BLaER1 treated with 17β-estradiol and CSF1 and Interleukin-3, amounts not matched to agents 10 nM and 100 nM (cell line): ENCODE measurements around the gene LINC01488.

Experiments used
- H3K27ac ChIP-seq, 11 experiments: shearing (Covaris generic); formaldehyde crosslinking; 2 replicates each; pipeline ENCODE4 v1.8.1; 2022
- H3K27me3 ChIP-seq, 11 experiments: shearing (Covaris generic); formaldehyde crosslinking; 2 replicates each; pipeline ENCODE4 v1.8.1; 2022
- H3K36me3 ChIP-seq, 11 experiments: shearing (Covaris generic); formaldehyde crosslinking; 2 replicates each; pipeline ENCODE4 v1.8.1; 2022
- H3K4me1 ChIP-seq, 10 experiments: shearing (Covaris generic); formaldehyde crosslinking; 2 replicates each; pipeline ENCODE4 v1.8.1; 2022
- H3K4me2 ChIP-seq, 11 experiments: shearing (Covaris generic); formaldehyde crosslinking; 2 replicates each; pipeline ENCODE4 v1.8.1; 2022
- H3K4me3 ChIP-seq, 10 experiments: shearing (Covaris generic); formaldehyde crosslinking; 2 replicates each; pipeline ENCODE4 v1.8.1; 2022
- H3K9ac ChIP-seq, 11 experiments: shearing (Covaris generic); formaldehyde crosslinking; 2 replicates each; pipeline ENCODE4 v1.8.1; 2022
- H3K9me3 ChIP-seq, 11 experiments: shearing (Covaris generic); formaldehyde crosslinking; replicated peaks in 1 of 11; 2 replicates each; pipeline ENCODE4 v1.8.1; 2022
- H4K20me1 ChIP-seq, 11 experiments: shearing (Covaris generic); formaldehyde crosslinking; 2 replicates each; pipeline ENCODE4 v1.8.1; 2022
- Cebpa-rat ChIP-seq, 11 experiments: shearing (Covaris generic); IDR thresholded peaks; 2 replicates each; pipeline ENCODE4 v1.8.1; 2022

LINC01488 gene

DNA sequence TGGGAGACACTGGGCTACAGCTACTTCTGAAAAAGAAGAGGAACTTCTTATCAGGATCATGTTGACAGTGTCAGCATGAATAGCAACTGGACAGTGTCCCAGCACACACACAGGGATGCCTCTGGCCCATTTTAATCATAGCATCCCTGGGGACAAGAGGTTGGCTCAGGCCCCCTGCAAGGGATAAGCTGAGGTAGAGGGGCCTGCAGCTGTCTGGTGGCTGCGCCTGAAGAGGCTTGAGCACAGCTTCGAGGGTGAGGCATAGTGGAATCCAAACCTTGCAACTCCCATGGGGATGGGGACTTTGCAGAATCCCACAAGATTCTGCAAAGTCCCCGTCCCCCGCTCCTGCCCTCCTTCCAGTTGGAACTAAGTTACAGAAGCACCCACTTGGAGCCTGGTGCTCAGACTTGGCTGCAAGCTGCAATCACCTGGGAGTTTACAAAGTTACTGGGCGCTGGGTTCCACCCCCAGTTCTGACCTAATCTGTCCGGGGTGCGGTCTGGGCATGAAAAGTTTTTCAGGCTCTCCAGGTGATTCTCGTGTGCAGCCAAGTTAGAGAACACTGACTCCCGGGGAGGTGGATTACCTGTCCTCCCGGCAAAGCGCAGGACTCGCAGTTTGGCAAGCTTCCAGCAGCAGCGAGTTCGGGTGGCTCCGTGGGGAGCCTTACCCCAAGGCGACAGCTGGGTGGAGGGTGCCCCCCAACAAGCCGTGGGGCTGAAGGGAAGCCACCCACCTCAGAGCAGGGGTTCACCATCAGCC lies 16.0 kb upstream of the LINC01488 start:
- TF ChIP-seq Cebpa-rat (IDR thresholded peaks at IDR 0.05), result no peak
- H3K4me1 ChIP-seq, result peaks cover 15 to 39% (median 23%) of the 10 kb centered on the region in 10 experiments
- no peak overlapping the region for H3K27ac ChIP-seq
- H3K36me3 ChIP-seq, result no peaks in the 10 kb centered on the region
- no peaks in the 10 kb centered on the region for H4K20me1 ChIP-seq
- H3K9me3 ChIP-seq, result peaks cover 10 to 17% (median 12%) of the 10 kb centered on the region in 11 experiments
- no peaks in the 10 kb centered on the region for H3K27me3 ChIP-seq
- H3K4me3 ChIP-seq, result no peak overlapping the region
- no peak overlapping the region for H3K9ac ChIP-seq
- peak overlapping the region in 2 of 11 experiments; percentile 3 to 34; a peak in 2 of 22 replicates for H3K4me2 ChIP-seq

DNA sequence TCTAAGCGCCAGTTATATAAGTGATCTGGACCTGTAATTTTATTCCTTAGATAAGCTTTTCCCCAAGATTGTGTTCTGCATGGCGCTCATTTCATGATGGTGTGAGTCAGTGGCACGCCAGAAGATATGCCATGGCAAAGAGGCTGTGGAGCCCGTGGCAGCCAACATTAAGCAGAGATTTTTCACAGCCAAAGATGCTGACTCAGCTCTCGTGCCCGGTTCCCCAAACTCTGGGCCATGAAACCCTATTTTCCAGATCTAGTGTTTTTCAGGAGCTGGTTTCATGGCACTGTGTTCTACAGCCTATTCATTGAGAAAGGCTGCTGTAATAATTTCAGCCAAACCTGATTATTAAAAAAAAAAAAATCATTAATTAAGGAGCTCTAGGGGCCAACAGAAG lies 15.4 kb upstream of the LINC01488 start:
- no peak overlapping the region for H3K4me2 ChIP-seq
- H3K27me3 ChIP-seq, result no peaks in the 10 kb centered on the region
- H3K9ac ChIP-seq, result no peak overlapping the region
- H3K4me3 ChIP-seq, result no peak overlapping the region
- H3K36me3 ChIP-seq, result no peaks in the 10 kb centered on the region
- no peaks in the 10 kb centered on the region for H4K20me1 ChIP-seq
- no peak overlapping the region for H3K27ac ChIP-seq
- H3K9me3 ChIP-seq, result peaks cover 4 to 11% (median 6%) of the 10 kb centered on the region in 11 experiments; a peak in 21 of 22 replicates
- H3K4me1 ChIP-seq, result peaks cover 15 to 39% (median 23%) of the 10 kb centered on the region in 10 experiments
- no peak for TF ChIP-seq Cebpa-rat (IDR thresholded peaks at IDR 0.05)

DNA sequence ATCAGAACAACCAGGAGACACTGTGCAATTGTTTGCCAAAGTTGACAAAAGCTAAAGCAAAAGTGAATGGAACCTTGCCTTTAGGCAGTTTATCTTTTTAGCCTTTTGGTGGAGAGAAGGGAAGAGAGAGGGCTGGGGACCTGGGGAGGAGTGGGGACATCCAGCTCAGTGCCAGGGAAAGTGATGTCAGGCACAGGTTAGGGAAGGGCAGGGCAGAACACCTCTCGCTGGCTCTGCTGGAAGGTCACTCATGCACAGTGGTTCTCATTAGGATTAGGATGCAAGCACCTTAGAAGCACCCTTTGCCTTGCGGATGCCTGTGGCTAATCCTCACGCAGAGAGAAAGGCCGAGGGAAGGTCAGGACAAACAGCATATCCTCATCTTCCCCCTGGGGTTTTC lies 14.3 kb upstream of the LINC01488 start:
- no peak overlapping the region for H3K9ac ChIP-seq
- no peak overlapping the region for H3K4me3 ChIP-seq
- no peak overlapping the region for H3K27ac ChIP-seq
- no peak for TF ChIP-seq Cebpa-rat (IDR thresholded peaks at IDR 0.05)
- no peaks in the 10 kb centered on the region for H3K27me3 ChIP-seq
- no peaks in the 10 kb centered on the region for H4K20me1 ChIP-seq
- H3K4me1 ChIP-seq, result peaks cover 15 to 39% (median 23%) of the 10 kb centered on the region in 10 experiments
- H3K36me3 ChIP-seq, result no peaks in the 10 kb centered on the region
- H3K4me2 ChIP-seq, result no peak overlapping the region
- H3K9me3 ChIP-seq, result no peaks in the 10 kb centered on the region

DNA sequence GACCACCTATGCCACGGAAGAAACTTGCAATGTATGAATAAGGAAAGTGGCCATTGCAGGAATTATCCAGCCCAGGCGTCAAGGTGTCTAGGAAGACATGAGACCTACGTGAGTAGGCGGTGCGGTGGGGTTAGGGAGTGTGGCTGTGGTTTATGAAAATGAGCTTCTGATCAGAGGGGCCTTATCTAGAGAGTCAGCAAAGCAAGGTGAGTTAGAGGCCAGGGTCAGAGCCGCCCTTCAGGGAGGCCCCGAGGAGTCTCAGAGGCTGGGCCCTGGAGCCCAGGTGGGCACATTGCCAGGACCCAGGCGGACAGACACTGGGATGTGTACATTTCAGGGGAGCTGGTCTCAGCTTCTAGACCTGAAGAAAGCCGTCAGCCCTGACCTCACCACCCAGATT lies 13.8 kb upstream of the LINC01488 start:
- H3K9ac ChIP-seq, result no peak overlapping the region
- no peak overlapping the region for H3K4me2 ChIP-seq
- no peaks in the 10 kb centered on the region for H3K27me3 ChIP-seq
- no peak overlapping the region for H3K27ac ChIP-seq
- no peaks in the 10 kb centered on the region for H4K20me1 ChIP-seq
- no peak overlapping the region for H3K4me3 ChIP-seq
- H3K9me3 ChIP-seq, result no peaks in the 10 kb centered on the region; a peak in 1 of 22 replicates
- H3K4me1 ChIP-seq, result peaks cover 13 to 37% (median 23%) of the 10 kb centered on the region in 10 experiments
- TF ChIP-seq Cebpa-rat (IDR thresholded peaks at IDR 0.05), result no peak
- H3K36me3 ChIP-seq, result no peaks in the 10 kb centered on the region

DNA sequence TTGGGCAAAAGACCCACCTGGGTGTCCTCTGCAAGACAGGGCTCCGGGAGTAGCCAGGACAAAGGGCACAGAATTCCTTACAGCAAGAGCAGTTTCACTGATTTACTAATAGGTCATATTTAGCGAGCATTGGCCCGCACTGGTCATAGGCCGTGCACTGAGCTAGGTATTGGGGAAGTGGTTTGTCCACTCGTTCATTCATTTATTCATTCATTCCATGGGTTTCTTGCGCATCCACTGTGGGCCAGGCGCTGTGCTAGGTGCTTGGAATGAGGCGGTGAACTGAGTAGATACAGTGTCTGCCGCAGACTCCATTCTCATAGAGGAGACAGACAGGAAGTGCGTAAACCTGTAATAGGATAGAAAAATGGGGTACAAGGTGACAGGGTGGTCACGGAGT lies 13.2 kb upstream of the LINC01488 start:
- TF ChIP-seq Cebpa-rat (IDR thresholded peaks at IDR 0.05), result no peak
- H3K9ac ChIP-seq, result no peak overlapping the region
- peaks cover 0 to 6% (median 2%) of the 10 kb centered on the region in 11 experiments; a peak in 11 of 22 replicates for H3K9me3 ChIP-seq
- H4K20me1 ChIP-seq, result no peaks in the 10 kb centered on the region
- H3K4me2 ChIP-seq, result 0 out of 22 replicates have a peak overlapping the region, but pooled peaks of 1 of the 11 experiments have one; percentile 18
- H3K4me3 ChIP-seq, result no peak overlapping the region
- H3K27me3 ChIP-seq, result no peaks in the 10 kb centered on the region
- H3K27ac ChIP-seq, result no peak overlapping the region
- no peaks in the 10 kb centered on the region for H3K36me3 ChIP-seq
- peaks cover 8 to 31% (median 18%) of the 10 kb centered on the region in 10 experiments for H3K4me1 ChIP-seq

DNA sequence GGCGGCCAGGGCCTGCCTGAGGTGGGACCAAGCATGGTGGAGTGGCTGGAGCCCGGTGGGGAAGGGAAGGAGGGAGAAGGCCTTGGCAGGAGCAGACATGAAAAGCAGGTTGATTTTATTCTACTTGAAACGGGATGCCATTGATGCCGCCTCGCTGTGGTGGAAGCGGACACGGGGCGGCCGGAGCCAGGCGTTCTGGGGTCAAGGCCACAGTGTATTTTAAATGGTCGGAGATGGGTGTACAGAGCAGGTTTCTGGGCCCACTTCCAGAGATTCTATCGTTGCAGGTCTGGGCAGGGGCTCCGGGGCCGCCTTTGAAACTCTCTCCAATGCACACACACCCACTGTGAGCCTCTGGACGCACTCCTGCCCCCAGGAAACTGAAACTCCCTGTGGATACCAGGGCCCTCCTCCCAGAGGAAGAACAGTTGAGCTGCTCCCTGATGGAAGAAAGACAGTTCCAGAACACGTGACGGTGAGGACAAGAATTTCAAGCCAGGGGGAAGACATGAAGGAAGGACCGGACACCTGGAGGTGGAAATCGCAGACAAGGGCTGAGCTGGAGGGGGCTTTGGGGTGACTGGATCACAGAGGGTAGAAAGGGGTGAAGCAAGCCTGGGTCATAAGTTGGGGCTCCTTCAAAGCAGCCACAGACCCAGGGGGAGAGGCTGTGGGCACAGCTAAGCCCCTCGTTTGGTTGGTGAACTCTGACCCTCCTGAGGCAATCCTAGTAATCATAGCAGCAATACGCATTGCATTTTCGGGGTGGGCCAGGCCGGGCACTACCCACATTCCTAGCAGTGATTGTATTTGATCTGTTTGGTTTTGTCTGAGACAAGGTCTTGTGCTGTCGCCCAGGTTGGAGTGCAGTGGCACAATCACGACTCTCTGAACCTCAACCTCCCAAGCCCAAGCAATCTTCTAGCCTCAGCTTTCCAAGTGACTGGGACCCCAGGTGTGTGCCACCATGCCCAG lies 12.3 kb upstream of the LINC01488 start:
- Histone ChIP-seq H3K27ac (no peak overlapping the region), H3K4me1 (peaks cover 0 to 21% (median 8%) of the 10 kb centered on the region in 10 experiments; a peak in 13 of 20 replicates), H4K20me1 (no peaks in the 10 kb centered on the region), H3K9me3 (peaks cover 0 to 13% (median 10%) of the 10 kb centered on the region in 11 experiments; a peak in 13 of 22 replicates), H3K4me3 (no peak overlapping the region), H3K27me3 (no peaks in the 10 kb centered on the region), H3K4me2 (0 out of 22 replicates have a peak overlapping the region, but pooled peaks of 3 of the 11 experiments have one; percentile 10 to 18 (median 15)), H3K9ac (no peak overlapping the region), H3K36me3 (no peaks in the 10 kb centered on the region)
- no peak for TF ChIP-seq Cebpa-rat (IDR thresholded peaks at IDR 0.05)

DNA sequence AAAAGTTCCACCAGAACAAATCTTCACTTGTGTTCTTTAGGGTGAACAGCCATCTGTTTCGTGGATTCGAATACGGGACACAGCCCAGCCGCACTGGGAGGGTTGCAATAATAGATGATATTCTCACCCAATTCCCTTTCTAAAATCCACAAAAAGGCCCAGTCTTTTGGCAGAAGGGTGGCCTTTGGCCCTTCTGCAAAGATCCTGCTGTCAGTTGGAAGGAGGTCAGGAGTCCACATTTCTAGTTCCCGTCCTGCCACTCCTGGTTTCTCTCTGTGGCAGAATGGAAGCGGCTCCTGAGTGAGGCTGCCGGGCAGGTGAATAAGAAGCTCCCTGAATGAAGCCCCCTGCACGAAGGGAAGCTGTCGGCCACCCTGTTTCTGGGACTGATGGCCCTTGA lies 11.2 kb upstream of the LINC01488 start:
- no peaks in the 10 kb centered on the region for H3K36me3 ChIP-seq
- H3K9ac ChIP-seq, result no peak overlapping the region
- H3K9me3 ChIP-seq, result peaks cover 0 to 14% (median 10%) of the 10 kb centered on the region in 11 experiments; a peak in 13 of 22 replicates
- no peak overlapping the region for H3K27ac ChIP-seq
- peaks cover 0 to 10% (median 2%) of the 10 kb centered on the region in 10 experiments; a peak in 10 of 20 replicates for H3K4me1 ChIP-seq
- no peak for TF ChIP-seq Cebpa-rat (IDR thresholded peaks at IDR 0.05)
- no peak overlapping the region for H3K4me3 ChIP-seq
- H4K20me1 ChIP-seq, result no peaks in the 10 kb centered on the region
- no peak overlapping the region for H3K4me2 ChIP-seq
- H3K27me3 ChIP-seq, result no peaks in the 10 kb centered on the region

DNA sequence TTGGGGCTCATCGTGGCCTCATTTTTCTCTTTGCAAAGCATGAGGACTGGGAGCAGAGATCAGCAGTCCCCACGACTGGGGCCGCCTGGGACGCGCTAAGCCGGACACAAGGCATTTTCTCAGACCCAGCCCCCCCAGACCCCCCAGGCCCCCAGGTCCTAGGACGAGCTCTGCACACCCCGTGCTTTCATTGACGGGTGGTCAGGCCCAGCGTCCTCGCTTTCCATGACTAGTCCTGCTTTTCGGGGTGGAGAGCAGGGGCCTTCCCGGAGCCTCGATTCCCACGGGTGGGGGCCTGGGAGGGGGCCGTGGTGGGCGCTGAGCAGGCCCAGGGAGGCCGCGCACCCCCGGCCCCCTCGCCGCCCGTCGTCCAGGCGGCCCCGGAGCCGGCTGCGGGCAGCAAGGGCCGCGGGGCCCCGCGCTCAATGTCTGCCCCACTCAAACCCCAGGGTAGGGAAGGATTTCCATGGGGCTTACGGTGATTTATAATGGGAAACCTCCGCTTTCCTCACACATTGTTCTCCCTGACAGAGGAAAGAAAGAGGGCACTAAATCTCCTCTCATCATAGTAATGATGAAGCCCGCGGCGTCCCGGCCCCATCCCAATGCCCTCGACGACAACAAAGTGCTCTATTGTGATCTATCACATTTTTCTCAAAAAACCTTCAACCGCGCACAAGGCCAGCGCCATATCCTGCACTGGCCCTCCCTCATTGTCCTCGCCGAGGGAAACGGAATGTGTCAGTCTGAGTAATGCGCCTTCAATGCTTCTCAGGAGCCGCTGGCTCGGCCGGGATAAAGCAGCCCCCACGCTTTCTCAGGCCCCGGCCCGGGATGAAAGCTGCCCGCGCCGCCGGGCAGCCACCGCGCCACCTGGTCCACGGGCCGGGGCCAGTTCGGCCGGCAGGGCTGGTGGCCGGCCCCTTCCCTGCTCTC lies 10.4 kb upstream of the LINC01488 start:
- Histone ChIP-seq H3K4me1 (peaks cover 0 to 5% (median 0%) of the 10 kb centered on the region in 10 experiments; a peak in 4 of 20 replicates), H3K4me3 (no peak overlapping the region), H3K9me3 (peaks cover 0 to 14% (median 10%) of the 10 kb centered on the region in 11 experiments; a peak in 13 of 22 replicates), H4K20me1 (no peaks in the 10 kb centered on the region), H3K27me3 (no peaks in the 10 kb centered on the region), H3K4me2 (no peak overlapping the region), H3K9ac (no peak overlapping the region), H3K36me3 (no peaks in the 10 kb centered on the region), H3K27ac (no peak overlapping the region)
- TF ChIP-seq Cebpa-rat (IDR thresholded peaks at IDR 0.05), result no peak
